Subcutaneous abdominal adipose tissue (tissue), 5 donors: ENCODE results near the gene SPATA33.
"Not testable (repeated sequence)": the region's sequence is repeated elsewhere in the genome, so short reads cannot be mapped to it uniquely, and the experiment has no call there.

Experiments used
- H3K27ac ChIP-seq: one replicate; pipeline ENCODE4 v1.7.0; 2013; ENCODE audit warnings: low read depth, mild to moderate bottlenecking, inconsistent platforms, low read length, moderate library complexity
- H3K27me3 ChIP-seq, 5 donors: one replicate each; pipeline ENCODE4 v1.7.0; 2013; ENCODE audit warnings: low read length in 5 of 5, inconsistent platforms in 1 of 5; ENCODE audit not compliant: control insufficient read depth in 5 of 5, insufficient read depth in 4 of 5
- H3K36me3 ChIP-seq, 5 donors: one replicate each; pipeline ENCODE4 v1.7.0; 2013; ENCODE audit warnings: low read length in 5 of 5; ENCODE audit not compliant: control insufficient read depth in 5 of 5, insufficient read depth in 5 of 5
- H3K4me1 ChIP-seq, 5 donors: one replicate each; pipeline ENCODE4 v1.7.0; 2013; ENCODE audit warnings: low read length in 5 of 5, mild to moderate bottlenecking in 3 of 5, moderate library complexity in 1 of 5; ENCODE audit not compliant: control insufficient read depth in 5 of 5, insufficient read depth in 5 of 5
- H3K4me3 ChIP-seq, 5 donors: one replicate each; pipeline ENCODE4 v1.7.0; 2013; ENCODE audit warnings: low read length in 5 of 5, low read depth in 1 of 5
- H3K9ac ChIP-seq, 5 donors: one replicate each; pipeline ENCODE4 v1.7.0; 2013; ENCODE audit warnings: low read length in 5 of 5, mild to moderate bottlenecking in 4 of 5, moderate library complexity in 3 of 5
- H3K9me3 ChIP-seq, 5 donors: one replicate each; pipeline ENCODE4 v1.7.0; 2013; ENCODE audit warnings: low read length in 5 of 5; ENCODE audit not compliant: control insufficient read depth in 5 of 5
- donor health status: healthy.
- donor health status: healthy.
- donor health status: healthy.
- donor health status: healthy.
- donor health status: healthy.

SPATA33 gene

DNA sequence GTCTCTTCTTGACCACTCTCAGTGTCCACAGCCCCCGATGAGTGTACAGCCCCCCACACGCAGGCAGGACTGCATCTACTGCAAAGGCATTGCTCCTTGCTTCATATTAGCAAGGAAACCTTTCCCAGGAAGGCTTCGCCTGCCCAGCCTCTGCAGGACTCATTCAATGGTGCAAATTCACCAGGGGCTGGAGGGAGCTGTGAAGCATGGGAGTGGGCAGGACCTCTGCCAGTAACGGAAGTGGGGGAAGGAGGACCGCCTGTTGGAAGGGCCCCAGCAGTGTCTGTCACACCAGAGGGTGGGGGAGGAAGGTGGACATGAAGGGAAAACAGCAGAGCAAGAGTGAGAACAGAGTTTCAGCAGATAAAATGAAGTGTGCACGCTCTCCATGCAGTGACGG lies 2.5 kb downstream of the SPATA33 start:
- Histone ChIP-seq H3K27ac (no peak overlapping the region), H3K9me3 (no peaks in the 10 kb centered on the region), H3K36me3 (peaks cover 0 to 29% (median 13%) of the 10 kb centered on the region in 5 donors), H3K4me3 (no peak overlapping the region), H3K9ac (no peak overlapping the region), H3K4me1 (peaks cover 6 to 25% (median 22%) of the 10 kb centered on the region in 5 donors), H3K27me3 (no peaks in the 10 kb centered on the region)

DNA sequence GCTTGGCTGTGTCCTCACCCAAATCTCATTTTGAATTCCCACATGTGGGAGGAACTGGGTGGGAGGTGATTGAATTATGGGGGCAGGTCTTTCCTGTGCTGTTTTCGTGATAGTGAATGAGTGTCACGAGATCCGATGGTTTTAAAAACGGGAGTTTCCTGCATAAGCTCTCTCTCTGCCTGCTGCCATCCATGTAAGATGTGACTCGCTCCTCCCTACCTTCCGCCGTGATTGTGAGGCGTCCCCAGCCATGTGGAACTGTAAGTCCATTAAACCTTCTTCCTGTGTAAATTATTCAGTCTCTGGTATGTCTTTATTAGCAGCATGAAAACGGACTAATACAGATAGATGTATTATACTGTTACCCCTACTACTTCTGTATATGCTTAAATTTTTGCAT lies 3.6 kb downstream of the SPATA33 start:
- H3K9me3 ChIP-seq, result no peaks in the 10 kb centered on the region
- peaks cover 6 to 23% (median 22%) of the 10 kb centered on the region in 5 donors for H3K4me1 ChIP-seq
- H3K27ac ChIP-seq, result no peak overlapping the region
- H3K36me3 ChIP-seq, result peaks cover 0 to 29% (median 13%) of the 10 kb centered on the region in 5 donors
- H3K27me3 ChIP-seq, result no peaks in the 10 kb centered on the region
- H3K9ac ChIP-seq, result no peak overlapping the region
- H3K4me3 ChIP-seq, result no peak overlapping the region

DNA sequence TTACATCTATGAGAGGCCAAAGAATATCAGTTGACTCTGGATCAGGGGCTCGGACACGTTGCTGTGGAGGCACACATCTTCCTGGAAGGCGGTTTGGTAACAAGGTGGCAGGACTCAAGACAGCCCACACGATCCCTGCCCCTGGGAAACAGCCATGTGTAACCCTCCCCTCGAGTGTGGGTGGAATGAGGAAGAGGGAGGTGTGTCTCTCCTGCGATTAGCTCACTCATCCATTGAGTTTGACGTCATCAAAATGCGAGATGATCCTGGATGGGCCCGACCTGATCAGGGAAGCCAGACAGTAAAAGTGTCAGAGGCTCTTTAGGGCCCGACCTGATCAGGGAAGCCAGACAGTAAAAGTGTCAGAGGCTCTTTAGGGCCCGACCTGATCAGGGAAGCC lies 6.6 kb downstream of the SPATA33 start:
- not testable (repeated sequence) for H3K9me3 ChIP-seq, H3K4me1 ChIP-seq, H3K4me3 ChIP-seq, H3K9ac ChIP-seq, H3K27ac ChIP-seq, H3K27me3 ChIP-seq
- H3K36me3 ChIP-seq, result peaks cover 0 to 29% (median 13%) of the 10 kb centered on the region in 5 donors

DNA sequence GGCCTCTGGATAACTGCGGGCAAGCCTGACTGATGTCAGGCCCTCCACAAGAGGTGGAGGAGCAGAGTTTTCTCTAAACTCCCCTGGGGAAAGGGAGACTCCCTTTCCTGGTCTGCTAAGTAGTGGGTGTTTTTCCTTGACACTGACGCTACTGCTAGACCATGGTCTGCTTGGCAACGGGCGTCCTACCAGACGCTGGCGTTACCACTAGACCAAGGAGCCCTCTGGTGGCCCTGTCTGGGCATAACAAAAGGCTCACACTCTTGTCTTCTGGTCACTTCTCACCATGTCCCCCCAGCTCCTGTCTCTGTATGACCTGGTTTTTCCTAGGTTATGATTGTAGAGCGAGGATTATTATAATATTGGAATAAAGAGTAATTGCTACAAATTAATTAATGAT lies 9.4 kb downstream of the SPATA33 start:
- not testable (repeated sequence) for H3K9me3 ChIP-seq, H3K9ac ChIP-seq, H3K27ac ChIP-seq, H3K4me1 ChIP-seq, H3K27me3 ChIP-seq, H3K4me3 ChIP-seq
- peaks cover 0 to 13% (median 5%) of the 10 kb centered on the region in 5 donors for H3K36me3 ChIP-seq

DNA sequence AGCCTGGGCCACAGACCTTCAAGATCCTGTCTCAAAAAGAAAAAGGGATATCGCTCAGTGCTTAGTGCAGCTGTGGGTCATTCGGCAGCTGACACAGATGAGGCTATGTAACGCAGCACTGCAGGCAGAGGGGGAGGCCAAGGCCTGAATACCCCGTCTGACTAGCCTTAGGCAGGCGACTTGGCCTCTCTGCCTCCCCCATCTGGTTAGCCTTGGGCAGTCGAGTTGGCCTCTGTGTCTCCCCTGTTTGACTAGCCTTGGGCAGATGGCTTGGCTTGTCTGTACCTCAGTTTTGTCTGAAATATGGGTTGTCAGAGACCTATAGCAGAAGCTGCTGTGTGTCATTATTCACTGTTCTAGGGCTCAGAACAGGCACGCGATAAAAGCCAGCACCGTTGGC lies 10.0 kb downstream of the SPATA33 start:
- Histone ChIP-seq H3K27ac (no peak overlapping the region), H3K27me3 (no peaks in the 10 kb centered on the region), H3K9ac (no peak overlapping the region), H3K9me3 (no peaks in the 10 kb centered on the region), H3K4me1 (peaks cover 0 to 6% (median 0%) of the 10 kb centered on the region in 5 donors), H3K4me3 (no peak overlapping the region), H3K36me3 (peaks cover 0 to 13% (median 5%) of the 10 kb centered on the region in 5 donors)

DNA sequence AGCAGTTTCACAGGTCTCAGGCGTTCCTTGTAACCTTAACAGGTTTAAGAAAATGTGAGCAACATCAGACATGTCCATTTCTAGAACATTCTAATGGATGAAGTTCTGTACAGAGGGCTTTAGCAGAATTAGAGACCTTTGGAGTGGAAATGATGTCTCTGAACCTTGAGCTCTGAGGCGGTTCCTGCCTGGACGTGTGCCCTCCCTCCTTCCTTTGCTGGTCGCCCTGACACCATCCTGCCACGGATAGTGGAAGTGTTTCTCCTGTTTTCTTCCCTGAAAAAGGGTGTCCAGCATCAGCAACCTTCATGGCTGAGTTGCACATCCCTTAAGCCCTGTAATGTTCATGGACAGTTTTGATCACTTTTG lies 11.1 kb downstream of the SPATA33 start:
- Histone ChIP-seq H3K9me3 (no peaks in the 10 kb centered on the region), H3K27ac (no peak overlapping the region), H3K4me1 (peaks cover 0 to 9% (median 3%) of the 10 kb centered on the region in 5 donors), H3K9ac (no peak overlapping the region), H3K36me3 (peaks cover 0 to 8% (median 3%) of the 10 kb centered on the region in 5 donors), H3K27me3 (no peaks in the 10 kb centered on the region), H3K4me3 (peak overlapping the region in 2 of 5 donors; percentile 0 to 23)

DNA sequence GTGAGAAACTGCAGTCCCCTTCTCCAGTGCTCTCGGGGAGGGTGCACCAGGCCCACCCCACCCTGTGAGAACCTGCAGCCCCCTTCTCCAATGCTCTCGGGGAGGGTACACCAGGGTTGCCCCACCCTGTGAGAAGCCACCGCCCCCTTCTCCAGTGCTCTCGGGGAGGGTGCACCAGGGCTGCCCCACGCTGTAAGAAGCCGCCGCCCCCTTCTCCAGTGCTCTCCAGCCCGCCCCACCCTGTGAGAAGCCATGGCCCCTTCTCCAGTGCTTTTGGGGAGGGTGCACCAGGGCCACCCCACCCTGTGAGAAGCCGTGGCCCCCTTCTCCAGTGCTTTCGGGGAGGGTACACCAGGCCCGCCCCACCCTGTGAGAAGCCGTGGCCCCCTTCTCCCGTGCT lies 12.1 kb downstream of the SPATA33 start:
- Histone ChIP-seq H3K9me3 (no peaks in the 10 kb centered on the region), H3K36me3 (peaks cover 0 to 3% (median 1%) of the 10 kb centered on the region in 5 donors), H3K9ac (no peak overlapping the region), H3K4me1 (peaks cover 0 to 9% (median 3%) of the 10 kb centered on the region in 5 donors), H3K27me3 (no peaks in the 10 kb centered on the region), H3K4me3 (no peak overlapping the region), H3K27ac (no peak overlapping the region)

DNA sequence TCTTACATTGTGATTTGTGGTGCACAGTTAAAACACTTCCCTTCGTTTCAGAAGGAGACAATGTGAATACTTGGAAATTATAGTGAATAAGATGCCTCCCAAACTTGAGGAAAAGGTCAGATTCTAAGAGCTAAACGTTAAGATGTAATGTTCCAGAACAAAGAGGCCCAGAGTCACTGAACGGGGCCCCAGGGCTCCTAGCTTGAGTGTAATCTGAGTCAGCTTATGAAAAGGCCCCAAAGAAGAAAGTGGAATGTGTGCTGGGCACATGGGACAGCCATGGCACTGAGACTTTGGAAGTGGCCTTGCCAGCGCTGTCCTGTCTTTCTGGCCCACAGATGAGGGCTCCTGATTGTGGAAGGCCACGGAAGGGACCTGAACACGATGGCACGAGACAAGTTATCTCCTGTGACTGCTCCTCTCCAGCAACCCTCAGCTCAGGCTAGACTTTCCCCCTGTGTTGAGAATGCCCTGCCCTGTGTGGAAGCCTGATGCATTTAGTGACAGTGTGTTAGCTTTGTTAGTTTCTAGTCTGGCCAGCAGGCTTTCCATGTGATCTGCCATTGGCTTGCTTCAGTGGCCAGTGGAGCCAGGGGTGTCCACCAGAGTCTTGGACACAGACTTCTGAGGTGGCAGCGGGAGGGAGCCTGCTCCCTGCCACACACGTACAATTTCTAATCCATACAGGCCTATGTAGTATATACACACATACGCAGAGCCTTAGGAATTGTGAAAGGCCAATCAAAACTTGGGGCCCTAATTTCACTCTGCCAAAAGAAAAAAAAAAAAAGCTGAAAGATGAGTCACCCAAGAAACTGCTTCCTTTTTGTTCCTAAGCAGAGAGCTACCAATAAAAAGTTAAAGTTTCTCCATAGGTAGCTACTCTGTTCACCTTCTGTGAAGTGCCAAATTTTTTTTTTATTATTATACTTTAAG lies 13.1 kb downstream of the SPATA33 start:
- Histone ChIP-seq H3K27ac (no peak overlapping the region), H3K9me3 (no peaks in the 10 kb centered on the region), H3K4me3 (no peak overlapping the region), H3K4me1 (peaks cover 0 to 9% (median 3%) of the 10 kb centered on the region in 5 donors), H3K27me3 (no peaks in the 10 kb centered on the region), H3K9ac (no peak overlapping the region), H3K36me3 (peaks cover 0 to 3% (median 0%) of the 10 kb centered on the region in 5 donors)

DNA sequence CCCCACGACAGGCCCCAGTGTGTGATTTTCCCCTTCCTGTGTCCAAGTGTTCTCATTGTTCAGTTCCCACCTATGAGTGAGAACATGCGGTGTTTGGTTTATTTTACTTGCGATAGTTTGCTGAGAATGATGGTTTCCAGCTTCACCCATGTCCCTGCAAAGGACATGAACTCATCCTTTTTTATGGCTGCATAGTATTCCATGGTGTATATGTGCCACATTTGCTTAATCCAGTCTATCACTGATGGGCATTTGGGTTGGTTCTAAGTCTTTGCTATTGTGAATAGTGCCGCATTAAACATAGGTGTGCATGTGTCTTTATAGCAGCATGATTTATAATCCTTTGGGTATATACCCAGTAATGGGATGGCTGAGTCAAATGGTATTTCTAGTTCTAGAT lies 13.9 kb downstream of the SPATA33 start:
- not testable (repeated sequence) for H3K27me3 ChIP-seq, H3K4me1 ChIP-seq, H3K36me3 ChIP-seq

DNA sequence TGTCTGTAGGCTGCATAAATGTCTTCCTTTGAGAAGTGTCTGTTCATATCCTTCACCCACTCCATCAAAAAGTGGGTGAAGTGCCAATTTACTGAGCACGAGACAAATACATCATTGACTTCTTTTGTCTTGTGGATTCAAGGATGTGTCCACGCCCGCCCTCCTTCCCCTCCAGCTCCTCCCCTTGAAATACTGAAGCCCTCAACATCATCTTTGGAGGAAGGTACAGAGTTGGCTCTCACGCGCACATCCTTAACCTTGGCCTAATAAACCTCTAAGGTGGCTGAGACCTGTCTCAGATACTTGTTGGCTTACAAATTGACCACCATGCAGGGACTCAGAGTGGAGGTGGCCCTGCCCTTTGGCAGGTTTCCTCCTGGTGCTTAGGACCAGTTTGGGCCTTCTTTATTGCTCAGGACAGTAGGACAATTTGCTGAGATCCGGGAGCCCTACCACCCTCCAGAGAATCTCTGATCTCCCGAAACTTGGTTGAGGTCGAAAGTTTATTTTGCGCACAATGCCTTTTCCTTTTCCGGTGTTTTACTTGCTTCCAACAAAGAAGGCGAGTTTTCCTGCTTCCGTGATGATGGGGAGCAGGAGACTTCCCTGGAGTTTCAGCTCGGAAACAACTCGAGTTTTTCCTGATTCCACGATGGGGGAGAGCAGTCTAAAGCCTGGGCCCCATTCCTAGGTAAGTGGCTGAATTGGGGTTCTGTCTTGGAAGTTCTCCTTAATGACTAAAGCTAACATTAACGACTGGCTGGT lies 14.7 kb downstream of the SPATA33 start:
- H3K27ac ChIP-seq, result peak overlapping the region; percentile 9
- peak overlapping the region in 2 of 5 donors; percentile 18 to 20 for H3K4me3 ChIP-seq
- peak overlapping the region in 1 of 5 donors; percentile 89 for H3K9ac ChIP-seq
- no peaks in the 10 kb centered on the region for H3K27me3 ChIP-seq
- H3K36me3 ChIP-seq, result peaks cover 0 to 3% (median 0%) of the 10 kb centered on the region in 5 donors
- H3K9me3 ChIP-seq, result no peaks in the 10 kb centered on the region
- H3K4me1 ChIP-seq, result peaks cover 0 to 9% (median 3%) of the 10 kb centered on the region in 5 donors

More for the DNA sequence above, 13.9 kb downstream of the SPATA33 start:
- not testable (repeated sequence) for H3K27ac ChIP-seq, H3K9ac ChIP-seq, H3K9me3 ChIP-seq, H3K4me3 ChIP-seq
